Sigmoid colon (tissue), 7 donors: ENCODE results near the gene SSR3. TPM values are rescaled to one million over a fixed set of nuclear protein-coding genes. Genes with fewer than 3 reads are reported as not detected.

ENCODE experiments used
- DNase-seq: peaks from one replicate; pipeline ENCODE4 v3.0.0-alpha.2; 2019
- H3K27ac ChIP-seq, 4 donors: fragments of 200-600 bp; sonication (generic); one replicate each; pipeline ENCODE4 v1.5.1; 2016 to 2019; ENCODE audit warnings: mild to moderate bottlenecking in 1 of 4
- H3K27me3 ChIP-seq, 3 donors: fragments of 200-600 bp; sonication (generic); one replicate each; pipeline ENCODE4 v1.5.1; 2019; ENCODE audit warnings: mild to moderate bottlenecking in 1 of 3
- H3K36me3 ChIP-seq, 4 donors: fragments of 200-600 bp; sonication (generic); one replicate each; pipeline ENCODE4 v1.5.1; 2016 to 2019
- H3K4me1 ChIP-seq, 4 donors: fragments of 200-600 bp; sonication (generic); one replicate each; pipeline ENCODE4 v1.5.1; 2017 to 2019
- H3K4me3 ChIP-seq, 4 donors: fragments of 200-600 bp; sonication (generic); one replicate each; pipeline ENCODE4 v1.5.1; 2017 to 2019; ENCODE audit warnings: mild to moderate bottlenecking in 2 of 4, moderate library complexity in 1 of 4
- H3K9me3 ChIP-seq, 4 donors: fragments of 200-600 bp in 3 of 4; sonication (generic) in 3 of 4; one replicate each; pipeline versions ENCODE4 v1.5.1 to v1.6.1; 2013 to 2019
- EP300 ChIP-seq, 4 donors: sonication (generic); formaldehyde crosslinking; IDR thresholded peaks; one replicate each; pipeline ENCODE4 v1.6.1; 2017; ENCODE audit warnings: antibody characterized with exemption in 4 of 4
- POLR2A ChIP-seq, 2 donors: fragments of 450-650 bp; IDR thresholded peaks; one replicate each; pipeline ENCODE4 v1.6.1; 2016; ENCODE audit warnings: antibody characterized with exemption in 2 of 2, mild to moderate bottlenecking in 2 of 2, moderate library complexity in 2 of 2
- POLR2AphosphoS5 ChIP-seq, 4 donors: sonication (generic); formaldehyde crosslinking; IDR thresholded peaks; one replicate each; pipeline ENCODE4 v1.6.1; 2017; ENCODE audit warnings: antibody characterized with exemption in 4 of 4
- WGBS, 2 donors: extraction: QIAGEN DNeasy Blood & Tissue Kit; methylation state at CpG; one replicate each; pipeline ENCODE4 v1.1.7; 2013; 5-methylcytosine and 5-hydroxymethylcytosine counted together
- intact Hi-C: fragments of 100-400 bp; cut with DNase I; formaldehyde crosslinking; loops from one replicate; pipeline ENCODE4 v1.15.1; 2023
- polyA plus RNA-seq, 3 donors: library from polyadenylated mRNA; stranded (reverse); fragments of 200-250 nt; gene quantifications; one replicate each; pipeline ENCODE4 v1.2.3, GENCODE V29; 2013
- total RNA-seq, 4 donors: library from RNA; depleted of rRNA; stranded (reverse); fragments of >200 nt; gene quantifications; one replicate each; pipeline ENCODE4 v1.1.0, GENCODE V29; 2016
- TF ChIP-seq, protein P1 (sequence below), 4 experiments: fragments of 450-650 bp in 3 of 4; fragments of 200-600 bp in 1 of 4; IDR thresholded peaks; one replicate each; pipeline ENCODE4 v1.5.1; 2016 to 2019; ENCODE audit warnings: antibody characterized with exemption in 4 of 4, mild to moderate bottlenecking in 3 of 4, moderate library complexity in 2 of 4
- donor health status: healthy with polysubstance abuse.
- donor health status: Bipolar disorder and iron deficiency.
- donor health status: healthy.

SSR3 gene
- total RNA-seq (100 to 1,000 TPM in 1 of 4 donors, 10 to 100 TPM in 3; 78.1 to 113 (median 90.4) TPM), polyA plus RNA-seq (100 to 1,000 TPM in 1 of 3 donors, 10 to 100 TPM in 2; 59.2 to 102 (median 61.9) TPM)

GRCh38 chr3:156554842-156555687, at the start of gene SSR3:
Gene SSR3, minus strand, starts transcription at chr3:156555117. Its CDS starts 28 bp downstream, at chr3:156555089.
- peak; percentile 100 for DNase-seq
- H3K9me3 ChIP-seq = no peaks in the 10 kb centered on the region
- peak within 1 kb of the TSS; percentile 73 to 91 (median 84) for H3K4me3 ChIP-seq
- no peaks in the 10 kb centered on the region for H3K27me3 ChIP-seq
- peak within 1 kb of the TSS; percentile 83 to 90 (median 88) for H3K27ac ChIP-seq
- H3K36me3 ChIP-seq = peaks cover 0 to 21% (median 0%) of the 10 kb centered on the region in 4 donors
- peaks cover 0 to 40% (median 36%) of the 10 kb centered on the region in 4 donors for H3K4me1 ChIP-seq
- peak; percentile 85 to 92 for TF ChIP-seq POLR2A (IDR thresholded peaks at IDR 0.05)
- peak in 1 of 4 donors; percentile 6 for TF ChIP-seq EP300 (IDR thresholded peaks at IDR 0.05)
- TF ChIP-seq, protein P1, sequence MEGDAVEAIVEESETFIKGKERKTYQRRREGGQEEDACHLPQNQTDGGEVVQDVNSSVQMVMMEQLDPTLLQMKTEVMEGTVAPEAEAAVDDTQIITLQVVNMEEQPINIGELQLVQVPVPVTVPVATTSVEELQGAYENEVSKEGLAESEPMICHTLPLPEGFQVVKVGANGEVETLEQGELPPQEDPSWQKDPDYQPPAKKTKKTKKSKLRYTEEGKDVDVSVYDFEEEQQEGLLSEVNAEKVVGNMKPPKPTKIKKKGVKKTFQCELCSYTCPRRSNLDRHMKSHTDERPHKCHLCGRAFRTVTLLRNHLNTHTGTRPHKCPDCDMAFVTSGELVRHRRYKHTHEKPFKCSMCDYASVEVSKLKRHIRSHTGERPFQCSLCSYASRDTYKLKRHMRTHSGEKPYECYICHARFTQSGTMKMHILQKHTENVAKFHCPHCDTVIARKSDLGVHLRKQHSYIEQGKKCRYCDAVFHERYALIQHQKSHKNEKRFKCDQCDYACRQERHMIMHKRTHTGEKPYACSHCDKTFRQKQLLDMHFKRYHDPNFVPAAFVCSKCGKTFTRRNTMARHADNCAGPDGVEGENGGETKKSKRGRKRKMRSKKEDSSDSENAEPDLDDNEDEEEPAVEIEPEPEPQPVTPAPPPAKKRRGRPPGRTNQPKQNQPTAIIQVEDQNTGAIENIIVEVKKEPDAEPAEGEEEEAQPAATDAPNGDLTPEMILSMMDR (IDR thresholded peaks at IDR 0.05) = peak; percentile 46 to 78 (median 60)
- peak; percentile 93 to 98 (median 96) for TF ChIP-seq POLR2AphosphoS5 (IDR thresholded peaks at IDR 0.05)
- 3 to 4% methylated on average over 60 of the region's 60 CpGs for WGBS, 2 donors
- intact Hi-C loops = loop anchor here (2.0 to 5.0 kb wide), 2 partner anchors 52 to 120 kb away; partner anchors contain the start of gene TIPARP

DNA sequence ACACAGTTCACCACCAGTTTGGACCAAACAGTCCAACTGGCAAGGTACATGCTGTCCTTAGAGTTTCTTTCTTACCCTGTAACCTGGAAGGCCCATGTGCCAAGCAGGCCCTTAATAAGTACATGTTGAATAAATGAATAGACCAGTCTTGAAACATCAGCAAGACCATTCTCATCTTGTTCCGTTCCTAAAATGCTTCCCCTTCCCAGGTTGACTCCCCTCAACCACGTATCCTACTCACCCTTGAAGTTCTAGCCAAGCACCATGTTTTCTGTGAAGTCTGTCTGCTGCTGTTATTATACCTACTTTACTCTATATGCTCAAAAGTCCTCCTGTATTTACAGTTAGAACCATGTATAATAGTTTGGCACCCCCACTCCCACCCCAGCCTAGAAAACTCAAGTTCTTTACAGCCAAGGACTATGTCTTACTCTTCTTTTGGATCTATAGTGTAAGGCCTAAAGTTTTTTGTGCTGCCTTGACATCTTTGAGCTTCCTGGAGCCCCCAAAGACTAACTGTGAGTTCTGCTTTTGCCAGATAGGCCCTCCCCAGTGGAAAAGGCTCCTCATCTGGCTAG, 49.2 kb upstream of the SSR3 start:
- intact Hi-C loops = loop anchor here (5.0 kb wide), 1 partner anchor 478 kb away; no protein-coding TSS in a partner anchor
- no peak for DNase-seq
- Histone ChIP-seq H3K27ac (peak overlapping the region in 2 of 4 donors; percentile 42 to 86), H3K27me3 (no peaks in the 10 kb centered on the region), H3K4me3 (no peak overlapping the region), H3K4me1 (peaks cover 0 to 47% (median 19%) of the 10 kb centered on the region in 4 donors), H3K9me3 (no peaks in the 10 kb centered on the region), H3K36me3 (no peaks in the 10 kb centered on the region)
- TF ChIP-seq POLR2A (IDR thresholded peaks at IDR 0.05) = no peak
- no peak for TF ChIP-seq EP300 (IDR thresholded peaks at IDR 0.05)
- TF ChIP-seq, protein P1 (IDR thresholded peaks at IDR 0.05) = no peak
- no peak for TF ChIP-seq POLR2AphosphoS5 (IDR thresholded peaks at IDR 0.05)
- WGBS, 2 donors = 96 to 97% methylated on average over 2 of the region's 2 CpGs

DNA sequence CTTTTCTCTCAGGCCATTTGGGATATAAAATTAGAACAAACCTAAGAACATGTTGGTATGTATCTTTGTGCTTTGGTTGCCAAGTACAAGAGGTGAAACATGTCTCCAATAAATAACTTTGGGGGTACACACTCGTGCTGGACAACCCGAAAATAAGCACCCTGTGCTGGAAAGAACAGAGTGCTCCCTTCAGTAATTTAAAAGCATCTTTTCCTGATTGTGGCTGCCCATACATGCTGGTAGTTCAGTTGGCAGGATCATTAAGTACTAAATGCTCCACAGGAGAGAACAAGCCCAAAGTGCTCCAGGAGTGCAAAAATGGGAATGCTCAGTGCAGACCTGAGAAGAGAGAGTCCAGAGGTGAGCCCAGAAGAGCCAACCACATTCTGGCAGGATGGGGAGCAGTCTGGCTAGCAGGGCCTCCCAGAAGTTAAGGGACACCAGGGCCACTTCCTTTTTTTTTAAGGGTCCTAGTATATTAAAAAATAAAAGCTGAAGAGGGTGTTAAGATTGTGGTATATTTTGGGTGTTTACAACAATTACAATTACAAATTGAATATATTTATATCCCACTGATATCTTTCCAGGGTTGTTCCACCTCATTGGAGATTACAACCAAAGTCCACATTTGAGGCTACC, 48.6 kb upstream of the SSR3 start:
- Histone ChIP-seq H3K4me1 (peaks cover 0 to 47% (median 19%) of the 10 kb centered on the region in 4 donors), H3K36me3 (no peaks in the 10 kb centered on the region), H3K4me3 (no peak overlapping the region), H3K9me3 (no peaks in the 10 kb centered on the region), H3K27ac (peak overlapping the region in 3 of 4 donors; percentile 5 to 86 (median 42)), H3K27me3 (no peaks in the 10 kb centered on the region)
- DNase-seq = no peak
- 90 to 93% methylated on average over 2 of the region's 2 CpGs for WGBS, 2 donors
- intact Hi-C loops = loop anchor here (5.0 kb wide), 1 partner anchor 479 kb away; no protein-coding TSS in a partner anchor
- TF ChIP-seq POLR2AphosphoS5 (IDR thresholded peaks at IDR 0.05) (no peak), EP300 (IDR thresholded peaks at IDR 0.05) (peak in 1 of 4 donors; percentile 18)

DNA sequence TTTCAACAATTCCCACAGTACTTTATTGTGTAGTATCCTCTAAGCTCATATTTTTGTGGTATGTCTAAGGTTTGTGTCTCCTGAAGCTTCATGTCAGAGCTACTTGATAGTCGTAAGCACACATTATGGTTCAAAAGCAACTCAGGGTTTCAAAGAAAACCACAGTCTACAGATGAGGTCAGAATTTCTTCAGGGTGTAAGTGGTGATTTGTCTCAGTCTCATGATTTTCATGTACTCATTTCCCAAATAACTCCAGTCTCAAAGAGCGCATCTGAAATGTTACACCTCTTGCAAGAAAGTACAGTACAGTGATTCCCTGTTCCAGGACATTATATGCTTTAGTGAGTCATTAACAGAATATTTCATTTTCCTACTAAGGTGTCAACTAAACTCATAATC, 47.5 kb upstream of the SSR3 start:
- intact Hi-C loops = loop anchor here (5.0 kb wide), 1 partner anchor 480 kb away; no protein-coding TSS in a partner anchor
- Histone ChIP-seq H3K4me3 (no peak overlapping the region), H3K36me3 (no peaks in the 10 kb centered on the region), H3K4me1 (peaks cover 0 to 47% (median 19%) of the 10 kb centered on the region in 4 donors), H3K27ac (peak overlapping the region in 1 of 4 donors; percentile 86), H3K9me3 (no peaks in the 10 kb centered on the region), H3K27me3 (no peaks in the 10 kb centered on the region)
- 76 to 88% methylated on average over 2 of the region's 2 CpGs for WGBS, 2 donors
- TF ChIP-seq POLR2A (IDR thresholded peaks at IDR 0.05) (no peak), POLR2AphosphoS5 (IDR thresholded peaks at IDR 0.05) (no peak), EP300 (IDR thresholded peaks at IDR 0.05) (no peak)
- TF ChIP-seq, protein P1 (IDR thresholded peaks at IDR 0.05) = no peak
- DNase-seq = no peak
